ENCODE data around the gene CLIP4. TPM values are rescaled to one million over a fixed set of nuclear protein-coding genes. Genes with fewer than 3 reads are reported as not detected.
"Not testable (repeated sequence)": the region's sequence is repeated elsewhere in the genome, so short reads cannot be mapped to it uniquely, and the experiment has no call there.

The CLIP4 gene
- total RNA-seq, 2 experiments from 2014 or later = 20.1 to 21.9 TPM

DNA sequence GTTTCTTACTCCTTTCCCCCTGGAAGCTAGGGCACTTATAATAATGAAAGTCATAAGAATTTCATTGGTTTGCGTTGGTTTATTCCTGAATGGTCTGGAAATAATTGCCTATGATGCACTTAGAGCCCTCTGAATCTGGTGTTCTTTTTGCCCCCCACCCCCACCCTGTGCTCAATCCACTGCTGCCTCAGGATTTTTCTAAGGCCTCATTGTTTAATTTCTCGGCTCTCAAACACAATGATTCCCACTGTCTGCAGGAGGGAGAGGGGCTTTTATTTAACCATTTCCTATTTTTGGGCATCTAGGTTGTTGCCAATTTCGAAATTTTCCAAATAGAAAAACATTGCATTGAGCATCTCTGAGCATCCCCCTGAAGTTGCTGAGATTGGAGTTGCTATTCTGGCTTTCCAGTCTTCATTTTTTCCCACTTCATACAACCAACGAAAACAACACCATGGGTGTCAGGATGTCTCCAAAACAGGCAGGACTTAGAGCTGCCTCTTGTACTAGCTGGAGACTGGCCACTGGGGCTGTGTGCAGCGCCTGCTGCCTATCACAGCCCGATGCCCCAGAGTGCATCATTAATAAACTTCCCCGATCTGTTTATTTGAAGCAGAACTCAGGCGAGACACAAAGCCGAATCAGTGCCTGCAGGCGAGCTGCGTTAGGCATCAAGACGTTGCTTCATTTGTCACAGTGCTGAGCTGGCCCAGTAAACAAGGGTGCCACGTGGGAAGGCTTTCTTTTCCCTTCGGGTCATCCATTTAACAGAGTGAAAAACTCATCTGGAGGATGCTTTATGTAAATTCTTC lies 39.1 kb upstream of the CLIP4 start:
- Mint-ChIP-seq H3K9me3 (ENCODE audit: insufficient read depth) (no peaks in the 10 kb centered on the region), H3K27me3 (ENCODE audit: low read depth) (no peaks in the 10 kb centered on the region), H3K4me3 (no peak overlapping the region), H3K4me1 (ENCODE audit: low read depth) (no peaks in the 10 kb centered on the region), H3K27ac (no peak overlapping the region), H3K36me3 (ENCODE audit: low read depth) (no peaks in the 10 kb centered on the region)
- ATAC-seq (no peak), DNase-seq (no peak)
- ChIA-PET CTCF (interaction anchor here (1.1 kb wide), 1 partner anchor 117 kb away, joined by 4 read pairs; no protein-coding TSS in a partner anchor), POLR2A (interaction anchor here (1.1 kb wide), 1 partner anchor 10 kb away, joined by 3 read pairs; no protein-coding TSS in a partner anchor)

DNA sequence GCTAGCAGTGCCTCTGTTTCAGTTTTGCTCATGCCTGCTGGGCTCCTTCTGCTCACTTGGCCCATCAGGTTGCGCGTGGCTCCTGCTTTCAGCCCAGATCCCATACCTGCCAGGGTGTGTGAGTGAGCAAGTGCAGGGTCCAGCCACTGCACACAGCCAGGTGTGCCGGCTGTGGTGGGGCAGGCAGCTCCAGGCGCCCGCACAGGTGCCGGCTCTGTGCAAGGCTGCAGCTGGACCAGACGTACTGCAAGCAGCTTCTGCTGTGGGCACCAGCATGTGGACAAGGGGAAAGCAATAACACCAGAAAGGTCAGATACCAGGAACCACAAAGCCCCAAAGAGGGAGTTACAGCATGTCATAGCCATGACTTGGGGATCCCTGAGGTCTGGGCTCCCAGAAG lies 35.3 kb upstream of the CLIP4 start:
- Mint-ChIP-seq H3K27me3 (ENCODE audit: low read depth) (no peaks in the 10 kb centered on the region), H3K4me1 (ENCODE audit: low read depth) (no peaks in the 10 kb centered on the region), H3K4me3 (no peak overlapping the region), H3K36me3 (ENCODE audit: low read depth) (no peaks in the 10 kb centered on the region), H3K9me3 (ENCODE audit: insufficient read depth) (no peaks in the 10 kb centered on the region), H3K27ac (no peak overlapping the region)
- ATAC-seq = no peak
- ChIA-PET POLR2A (no interaction called here), CTCF (no interaction called here)
- DNase-seq = no peak

DNA sequence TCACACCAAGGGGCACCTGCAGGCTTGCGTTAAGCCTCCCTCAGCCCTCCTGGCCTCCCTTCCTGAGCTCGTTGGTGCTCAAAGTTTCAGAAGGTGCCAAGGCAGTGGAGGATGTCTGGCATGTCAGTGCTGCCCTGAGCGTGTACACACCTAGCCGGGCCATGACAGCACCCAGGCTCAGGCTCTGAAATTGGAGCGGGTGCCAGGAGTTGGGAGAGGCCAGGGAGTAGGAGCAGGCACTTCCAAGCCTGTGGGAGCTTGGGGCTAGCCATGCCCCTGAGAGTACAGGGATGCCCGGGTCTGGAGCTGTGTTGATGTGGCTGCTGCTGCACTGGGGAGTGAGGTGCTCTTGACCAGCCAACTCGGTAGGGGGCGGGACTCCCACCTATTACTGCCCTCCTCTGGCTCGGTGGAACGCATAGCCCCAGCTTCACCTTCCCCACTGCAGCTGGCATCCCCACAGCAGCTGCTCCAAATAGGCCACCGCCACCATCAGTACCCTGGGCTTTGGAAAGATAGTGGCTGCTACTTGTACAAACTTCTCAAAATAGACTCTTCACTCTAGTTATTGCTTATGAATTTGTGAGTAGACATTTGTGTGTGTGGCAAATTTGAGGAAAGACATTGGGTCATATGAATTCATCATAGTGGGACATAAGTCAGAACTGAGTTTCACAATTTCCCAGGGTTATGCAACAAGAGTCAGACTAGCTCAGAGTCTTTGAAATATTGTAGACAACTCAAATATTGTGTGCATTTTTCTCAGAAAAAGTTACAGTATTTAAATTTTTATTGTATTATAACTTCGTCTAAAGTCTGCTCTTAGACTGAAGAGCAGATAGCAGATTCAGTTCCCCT lies 34.1 kb upstream of the CLIP4 start:
- DNase-seq = no peak
- no peaks in the 10 kb centered on the region for H3K27me3 Mint-ChIP-seq (ENCODE audit: low read depth)
- H3K4me3 Mint-ChIP-seq = no peak overlapping the region
- H3K9me3 Mint-ChIP-seq (ENCODE audit: insufficient read depth) = no peaks in the 10 kb centered on the region
- CTCF ChIA-PET = no interaction called here
- POLR2A ChIA-PET = no interaction called here
- ATAC-seq = no peak
- no peaks in the 10 kb centered on the region for H3K36me3 Mint-ChIP-seq (ENCODE audit: low read depth)
- H3K4me1 Mint-ChIP-seq (ENCODE audit: low read depth) = no peaks in the 10 kb centered on the region
- no peak overlapping the region for H3K27ac Mint-ChIP-seq

DNA sequence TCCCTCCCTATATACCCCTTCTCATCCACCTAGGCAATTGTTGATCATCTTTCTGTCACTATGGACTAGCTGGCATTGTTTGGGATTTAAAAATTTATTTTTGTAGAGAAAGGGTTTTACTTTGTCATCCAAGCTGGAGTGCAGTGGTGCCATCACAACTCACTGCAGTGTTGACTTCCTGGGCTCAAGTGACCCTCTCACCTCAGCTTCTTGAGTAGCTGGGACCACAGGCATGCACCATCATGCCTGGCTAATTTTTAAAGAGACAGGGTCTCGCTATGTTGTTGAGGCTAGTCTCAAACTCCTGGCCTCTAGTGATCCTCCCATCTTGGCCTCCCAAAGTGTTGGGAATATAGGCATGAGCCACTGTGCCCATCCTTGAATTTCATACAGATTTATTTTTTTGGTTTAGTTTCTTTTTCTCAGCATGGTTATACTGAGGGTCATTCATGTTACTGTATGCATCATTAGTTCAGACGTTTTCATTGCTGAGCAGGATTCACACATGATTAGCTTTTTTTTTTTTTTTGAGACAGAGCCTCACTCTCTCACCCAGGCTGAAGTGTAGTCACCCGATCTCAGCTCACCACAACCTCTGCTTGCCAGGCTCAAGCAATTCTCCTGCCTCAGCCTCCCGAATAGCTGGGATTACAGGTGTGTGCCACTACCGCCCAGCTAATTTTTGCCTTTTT lies 32.3 kb upstream of the CLIP4 start:
- DNase-seq = no peak
- no peak for ATAC-seq
- Mint-ChIP-seq H3K9me3 (ENCODE audit: insufficient read depth) (no peaks in the 10 kb centered on the region), H3K27me3 (ENCODE audit: low read depth) (peaks cover 8% of the 10 kb centered on the region), H3K4me1 (ENCODE audit: low read depth) (no peaks in the 10 kb centered on the region), H3K4me3 (no peak overlapping the region), H3K36me3 (ENCODE audit: low read depth) (no peaks in the 10 kb centered on the region), H3K27ac (no peak overlapping the region)
- ChIA-PET CTCF (interaction anchor here (1.0 kb wide), 1 partner anchor 24 kb away, joined by 4 read pairs; no protein-coding TSS in a partner anchor), POLR2A (no interaction called here)

DNA sequence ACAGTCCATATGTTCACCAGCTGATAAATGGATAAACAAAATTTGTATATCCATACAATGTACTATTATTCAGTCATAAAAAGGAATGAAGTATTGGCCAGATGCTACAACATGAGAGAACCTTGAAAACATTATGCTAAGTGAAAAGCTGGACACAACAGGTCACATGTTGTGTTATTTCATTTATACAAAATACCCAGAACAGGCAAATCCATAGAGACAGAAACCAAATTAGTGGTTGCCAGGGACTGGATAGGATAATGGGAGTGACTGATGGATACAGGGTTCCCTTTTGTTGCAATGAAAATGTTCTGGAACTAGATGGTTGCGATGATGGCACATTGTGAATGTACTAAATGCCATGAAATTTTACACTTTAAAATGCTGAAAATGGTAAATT lies 30.7 kb upstream of the CLIP4 start:
- no peak for DNase-seq
- Mint-ChIP-seq H3K36me3 (ENCODE audit: low read depth) (no peaks in the 10 kb centered on the region), H3K27ac (no peak overlapping the region), H3K9me3 (ENCODE audit: insufficient read depth) (no peaks in the 10 kb centered on the region), H3K4me1 (ENCODE audit: low read depth) (no peaks in the 10 kb centered on the region), H3K4me3 (no peak overlapping the region), H3K27me3 (ENCODE audit: low read depth) (peaks cover 20% of the 10 kb centered on the region)
- ChIA-PET POLR2A (no interaction called here), CTCF (no interaction called here)
- ATAC-seq = no peak

DNA sequence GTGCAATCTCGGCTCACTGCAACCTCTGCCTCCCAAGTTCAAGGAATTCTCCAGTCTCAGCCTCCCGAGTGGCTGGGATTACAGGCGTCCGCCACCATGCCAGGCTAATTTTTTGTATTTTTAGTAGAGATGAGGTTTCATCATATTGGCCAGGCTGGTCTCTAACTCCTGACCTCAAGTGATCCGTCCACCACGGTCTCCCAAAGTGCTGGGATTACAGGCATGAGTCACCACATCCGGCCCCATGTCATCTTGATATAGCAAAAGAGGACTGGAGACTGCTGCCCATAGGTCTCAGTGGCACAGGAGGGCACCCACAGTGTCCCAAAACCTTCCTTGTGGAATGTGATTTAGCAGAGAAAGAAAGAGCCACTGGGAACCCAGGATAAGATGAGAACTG lies 24.9 kb upstream of the CLIP4 start:
- not testable (repeated sequence) for H3K4me1 Mint-ChIP-seq (ENCODE audit: low read depth); ATAC-seq

DNA sequence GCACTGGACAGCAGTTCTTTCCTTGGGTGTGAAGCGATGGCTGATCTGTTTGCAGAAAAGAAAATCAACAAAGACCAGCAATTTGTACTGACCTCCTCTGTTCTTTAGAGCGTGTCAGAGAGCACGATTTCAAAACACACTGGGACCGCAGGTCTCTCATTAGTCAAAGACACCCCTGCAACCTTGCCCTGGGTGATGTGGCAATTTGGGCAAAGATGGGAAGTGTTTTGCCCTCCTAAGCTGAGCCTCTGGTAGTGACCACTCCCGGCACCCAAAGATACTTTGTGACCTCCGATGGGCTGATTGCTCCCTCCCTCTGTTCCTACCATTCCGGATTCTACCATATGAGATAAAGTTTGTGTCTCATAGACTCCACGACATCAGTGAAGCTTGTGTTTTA lies 18.2 kb upstream of the CLIP4 start:
- CTCF ChIA-PET = interaction anchor here (1.2 kb wide), 1 partner anchor 56 kb away, joined by 3 read pairs; no protein-coding TSS in a partner anchor

More for the DNA sequence above, 24.9 kb upstream of the CLIP4 start:
- H3K27ac Mint-ChIP-seq; H3K4me3 Mint-ChIP-seq; H3K36me3 Mint-ChIP-seq (ENCODE audit: low read depth); CTCF ChIA-PET; DNase-seq; POLR2A ChIA-PET; H3K9me3 Mint-ChIP-seq (ENCODE audit: insufficient read depth): not testable (repeated sequence)
- peaks cover 27% of the 10 kb centered on the region for H3K27me3 Mint-ChIP-seq (ENCODE audit: low read depth)

DNA sequence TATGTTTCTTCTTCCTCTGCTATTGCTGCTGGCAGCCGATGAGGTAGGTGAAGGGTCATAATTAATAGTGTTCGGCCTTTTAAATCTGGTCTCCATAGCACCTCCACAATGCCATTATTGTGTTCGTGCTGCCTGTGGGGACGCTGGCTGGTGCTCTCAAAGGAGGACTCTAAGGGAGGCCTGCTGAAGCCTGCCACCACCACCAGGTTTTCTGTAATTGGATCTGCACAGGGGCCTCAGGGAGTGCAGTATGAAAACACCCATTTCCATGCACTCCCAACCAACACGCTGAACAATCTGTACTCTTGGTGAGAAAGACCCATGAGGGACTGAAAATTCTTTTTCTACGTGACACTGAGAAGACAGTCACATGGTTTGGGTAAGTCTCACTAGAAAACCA lies 17.6 kb upstream of the CLIP4 start:
- no peaks in the 10 kb centered on the region for H3K36me3 Mint-ChIP-seq (ENCODE audit: low read depth)
- POLR2A ChIA-PET = no interaction called here
- CTCF ChIA-PET = no interaction called here
- H3K9me3 Mint-ChIP-seq (ENCODE audit: insufficient read depth) = no peaks in the 10 kb centered on the region
- no peak overlapping the region for H3K4me3 Mint-ChIP-seq
- no peak for DNase-seq
- H3K27ac Mint-ChIP-seq = no peak overlapping the region
- no peaks in the 10 kb centered on the region for H3K4me1 Mint-ChIP-seq (ENCODE audit: low read depth)
- no peak for ATAC-seq
- H3K27me3 Mint-ChIP-seq (ENCODE audit: low read depth) = peaks cover 18% of the 10 kb centered on the region

More for the DNA sequence above, 18.2 kb upstream of the CLIP4 start:
- Mint-ChIP-seq H3K9me3 (ENCODE audit: insufficient read depth) (no peaks in the 10 kb centered on the region), H3K4me3 (no peak overlapping the region), H3K27ac (no peak overlapping the region), H3K4me1 (ENCODE audit: low read depth) (no peaks in the 10 kb centered on the region), H3K36me3 (ENCODE audit: low read depth) (no peaks in the 10 kb centered on the region), H3K27me3 (ENCODE audit: low read depth) (peaks cover 18% of the 10 kb centered on the region)
- POLR2A ChIA-PET = no interaction called here
- DNase-seq (no peak), ATAC-seq (no peak)

DNA sequence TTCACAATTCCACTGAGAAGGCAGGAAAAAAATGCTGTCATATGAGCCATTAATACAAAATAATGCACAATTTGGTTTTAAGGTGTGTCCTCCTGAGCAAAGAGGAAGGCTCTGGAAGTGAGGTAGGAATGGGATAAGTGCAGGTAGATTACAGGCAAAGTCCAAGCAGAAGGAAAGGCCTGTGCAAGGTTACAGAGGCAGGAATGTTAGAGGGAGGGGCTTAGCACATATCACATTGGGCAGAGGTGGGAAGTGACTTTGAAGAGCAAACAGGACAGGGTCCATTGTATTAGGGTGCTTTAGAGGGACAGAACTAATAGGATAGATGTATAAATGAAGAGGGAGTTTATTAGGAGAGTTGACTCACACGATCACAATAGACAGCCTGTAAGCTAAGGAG lies 14.7 kb upstream of the CLIP4 start:
- POLR2A ChIA-PET = no interaction called here
- ATAC-seq (no peak), DNase-seq (no peak)
- H3K4me3 Mint-ChIP-seq = no peak overlapping the region
- H3K27me3 Mint-ChIP-seq (ENCODE audit: low read depth) = peaks cover 16% of the 10 kb centered on the region
- H3K36me3 Mint-ChIP-seq (ENCODE audit: low read depth) = no peaks in the 10 kb centered on the region
- CTCF ChIA-PET = no interaction called here
- no peaks in the 10 kb centered on the region for H3K9me3 Mint-ChIP-seq (ENCODE audit: insufficient read depth)
- no peaks in the 10 kb centered on the region for H3K4me1 Mint-ChIP-seq (ENCODE audit: low read depth)
- H3K27ac Mint-ChIP-seq = no peak overlapping the region

DNA sequence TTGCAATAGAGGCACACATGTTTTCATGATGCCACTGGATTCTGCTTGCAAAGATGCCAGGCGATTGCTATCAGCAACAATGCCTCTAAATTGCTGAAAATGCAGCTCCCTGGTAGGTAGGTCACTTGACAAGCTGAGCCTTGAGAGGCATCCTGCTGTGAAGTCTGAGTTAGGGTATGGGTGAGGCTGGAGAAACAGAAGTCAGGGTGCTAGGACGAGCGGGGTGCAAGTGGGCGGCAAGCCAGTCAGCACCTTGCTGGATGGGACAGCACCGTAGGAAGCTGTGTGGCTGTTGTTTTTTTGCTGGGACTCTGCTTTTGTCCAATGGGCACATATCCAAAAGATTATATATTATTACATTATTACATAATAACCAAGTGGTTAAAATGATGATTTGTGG lies 10.5 kb upstream of the CLIP4 start:
- no peaks in the 10 kb centered on the region for H3K4me1 Mint-ChIP-seq (ENCODE audit: low read depth)
- H3K27me3 Mint-ChIP-seq (ENCODE audit: low read depth) = peaks cover 9% of the 10 kb centered on the region
- ChIA-PET POLR2A (no interaction called here), CTCF (interaction anchor here (1.0 kb wide), 1 partner anchor 9 kb away, joined by 4 read pairs; no protein-coding TSS in a partner anchor)
- H3K27ac Mint-ChIP-seq = no peak overlapping the region
- H3K36me3 Mint-ChIP-seq (ENCODE audit: low read depth) = no peaks in the 10 kb centered on the region
- H3K9me3 Mint-ChIP-seq (ENCODE audit: insufficient read depth) = no peaks in the 10 kb centered on the region
- DNase-seq = no peak
- no peak for ATAC-seq
- no peak overlapping the region for H3K4me3 Mint-ChIP-seq

DNA sequence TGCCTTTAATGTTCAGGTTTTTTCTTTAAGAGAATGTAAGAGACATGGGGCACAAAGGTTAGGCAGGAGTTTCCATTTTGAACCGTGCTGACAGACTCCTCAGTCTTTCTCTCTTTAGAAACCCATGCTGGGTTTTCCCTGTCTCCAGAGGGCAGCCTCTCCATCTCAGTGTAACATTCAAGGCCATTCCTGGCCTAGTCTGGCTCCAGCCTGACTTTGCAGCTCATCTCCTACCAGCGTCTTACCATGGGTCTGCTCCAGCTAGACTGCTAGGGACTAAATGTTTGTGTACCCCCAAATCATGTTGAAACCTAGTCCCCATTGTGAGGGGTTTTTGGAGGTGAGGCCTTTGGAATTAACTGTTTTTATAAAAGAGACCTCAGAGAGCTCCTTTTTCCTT lies 9.8 kb upstream of the CLIP4 start:
- no peaks in the 10 kb centered on the region for H3K9me3 Mint-ChIP-seq (ENCODE audit: insufficient read depth)
- DNase-seq (no peak), ATAC-seq (no peak)
- H3K27me3 Mint-ChIP-seq (ENCODE audit: low read depth) = peaks cover 12% of the 10 kb centered on the region
- CTCF ChIA-PET = no interaction called here
- POLR2A ChIA-PET = no interaction called here
- no peak overlapping the region for H3K27ac Mint-ChIP-seq
- no peaks in the 10 kb centered on the region for H3K36me3 Mint-ChIP-seq (ENCODE audit: low read depth)
- H3K4me1 Mint-ChIP-seq (ENCODE audit: low read depth) = peaks cover 3% of the 10 kb centered on the region
- no peak overlapping the region for H3K4me3 Mint-ChIP-seq

DNA sequence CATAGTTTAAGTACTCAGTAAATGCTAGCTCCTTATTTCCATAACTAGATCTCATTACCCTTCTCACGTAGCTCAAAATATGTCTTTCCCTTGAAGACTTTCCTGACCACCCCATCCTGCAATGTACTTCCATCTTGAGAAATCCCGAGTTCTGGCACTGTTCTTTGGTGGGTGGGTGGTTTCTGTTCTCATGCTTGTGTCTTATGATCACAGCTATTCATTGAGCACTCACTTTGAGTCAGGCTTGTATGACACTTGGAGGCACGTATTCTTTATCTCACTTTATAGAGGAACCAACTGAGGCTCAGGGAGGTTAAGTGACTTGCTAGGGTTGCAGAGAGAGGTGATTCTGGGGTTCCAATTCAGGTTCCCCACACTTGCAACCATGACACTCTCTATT lies 9.0 kb upstream of the CLIP4 start:
- CTCF ChIA-PET = interaction anchor here (1.3 kb wide), 1 partner anchor 23 kb away, joined by 4 read pairs; no protein-coding TSS in a partner anchor
- Mint-ChIP-seq H3K4me1 (ENCODE audit: low read depth) (peaks cover 9% of the 10 kb centered on the region), H3K27ac (no peak overlapping the region), H3K4me3 (no peak overlapping the region), H3K36me3 (ENCODE audit: low read depth) (no peaks in the 10 kb centered on the region), H3K9me3 (ENCODE audit: insufficient read depth) (no peaks in the 10 kb centered on the region), H3K27me3 (ENCODE audit: low read depth) (peaks cover 9% of the 10 kb centered on the region)
- POLR2A ChIA-PET = no interaction called here
- DNase-seq = no peak
- no peak for ATAC-seq

Measured in activated CD8-positive, alpha-beta T cell treated with anti-CD3 and anti-CD28 coated beads, Interleukin-2, amount 10 ng/mL, durations not matched to agents 7 days and 5 days (primary cell).